ENCODE results near the gene IMMP2L. TPM values are rescaled to one million over a fixed set of nuclear protein-coding genes. Genes with fewer than 3 reads are reported as not detected.

The IMMP2L gene
- total and polyA plus RNA-seq, 4 donors, result 24.3 to 32.9 (median 26.8) TPM

DNA sequence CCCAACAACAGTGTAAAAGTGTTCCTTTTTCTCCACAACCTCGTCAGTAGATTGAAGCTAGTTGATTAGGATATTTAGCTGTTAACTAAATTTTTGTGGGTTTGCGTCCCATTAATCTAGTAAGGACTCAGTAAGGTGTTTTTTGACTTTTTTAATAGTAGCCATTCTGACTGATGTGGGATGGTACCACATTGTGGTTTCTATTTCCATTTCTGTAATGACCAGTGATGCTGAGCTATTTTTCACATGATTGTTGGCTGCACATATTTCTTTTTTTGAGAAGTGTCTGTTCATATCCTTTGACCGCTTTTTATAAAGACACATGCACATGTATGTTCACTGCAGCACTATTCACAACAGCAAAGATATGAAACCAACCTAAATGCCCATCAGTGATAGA is 476.9 kb downstream of the IMMP2L start:
- H3K27ac ChIP-seq (ENCODE audit: low read depth in 1 of 2, low read length in 2 of 2), result no peak overlapping the region
- no peaks in the 10 kb centered on the region for H3K27me3 ChIP-seq (ENCODE audit: control insufficient read depth in 1 of 2, insufficient read depth in 2 of 2, low read length in 1 of 2)
- intact Hi-C loops (cut with DNase I), result loop anchor here in 1 of 2 donors (5.0 kb wide), 2 partner anchors 402 to 647 kb away; no protein-coding TSS in a partner anchor
- DNase-seq, result no peak
- no peak overlapping the region for H3K4me3 ChIP-seq (ENCODE audit: low read length in 2 of 2)
- no peaks in the 10 kb centered on the region for H3K36me3 ChIP-seq (ENCODE audit: control insufficient read depth in 1 of 2, insufficient read depth in 2 of 2, low read length in 1 of 2)
- H3K4me1 ChIP-seq (ENCODE audit: control insufficient read depth in 1 of 2, insufficient read depth in 2 of 2, low read length in 2 of 2), result peaks cover 2% of the 10 kb centered on the region in 2 donors
- no peak for ATAC-seq (ENCODE audit: low FRiP score)
- 97% methylated on average over 3 of the region's 3 CpGs for WGBS, 2 donors
- no peaks in the 10 kb centered on the region for H3K9me3 ChIP-seq (ENCODE audit: control insufficient read depth, low read length)

DNA sequence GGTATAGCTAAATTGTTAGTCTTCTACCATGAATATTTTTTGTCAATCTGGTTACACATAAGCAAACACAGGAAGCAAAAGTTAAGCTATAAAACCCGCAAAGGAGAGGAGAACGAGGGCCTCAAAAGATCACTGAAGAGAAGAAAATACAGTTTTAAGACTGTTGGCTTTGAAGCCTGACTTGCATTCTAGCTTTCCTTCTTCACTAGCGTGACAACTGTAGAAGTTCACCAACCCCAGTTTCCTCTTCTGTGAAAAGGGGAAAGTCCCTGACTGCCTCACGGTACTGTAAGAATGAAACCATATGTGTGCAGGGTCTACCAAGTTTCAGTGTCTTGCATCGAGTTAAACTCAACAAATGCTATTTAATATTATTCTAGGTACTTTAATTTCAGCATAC is 478.9 kb downstream of the IMMP2L start:
- H3K4me1 ChIP-seq (ENCODE audit: control insufficient read depth in 1 of 2, insufficient read depth in 2 of 2, low read length in 2 of 2), result peaks cover 2% of the 10 kb centered on the region in 2 donors
- no peak overlapping the region for H3K4me3 ChIP-seq (ENCODE audit: low read length in 2 of 2)
- 81 to 83% methylated on average over 5 of the region's 5 CpGs for WGBS, 2 donors
- no peaks in the 10 kb centered on the region for H3K9me3 ChIP-seq (ENCODE audit: control insufficient read depth, low read length)
- no peaks in the 10 kb centered on the region for H3K36me3 ChIP-seq (ENCODE audit: control insufficient read depth in 1 of 2, insufficient read depth in 2 of 2, low read length in 1 of 2)
- no peak for DNase-seq
- ATAC-seq (ENCODE audit: low FRiP score), result no peak
- intact Hi-C loops (cut with DNase I), result no loop called here
- H3K27ac ChIP-seq (ENCODE audit: low read depth in 1 of 2, low read length in 2 of 2), result no peak overlapping the region
- H3K27me3 ChIP-seq (ENCODE audit: control insufficient read depth in 1 of 2, insufficient read depth in 2 of 2, low read length in 1 of 2), result no peaks in the 10 kb centered on the region

DNA sequence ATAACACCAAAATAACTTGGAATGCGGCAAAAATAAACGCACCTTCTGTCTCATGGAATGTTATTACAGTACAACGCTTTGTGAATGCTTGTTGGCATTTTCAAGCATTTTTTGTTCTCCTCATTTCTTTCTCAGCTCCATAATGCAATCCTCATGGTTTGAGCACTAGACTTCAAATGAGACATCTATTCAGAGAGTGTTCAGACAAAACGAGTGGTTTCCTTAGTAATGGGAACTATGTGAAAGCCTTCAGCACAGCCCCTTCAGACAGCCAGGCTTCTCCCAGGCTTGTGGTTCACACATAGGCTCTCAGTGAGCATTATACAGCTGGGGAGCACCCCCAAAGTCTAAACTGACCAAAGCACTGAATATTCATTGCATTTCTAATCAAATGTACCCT is 479.9 kb downstream of the IMMP2L start:
- 3 to 4% methylated on average over 4 of the region's 4 CpGs for WGBS, 2 donors
- DNase-seq, result no peak
- intact Hi-C loops (cut with DNase I), result no loop called here
- Histone ChIP-seq H3K4me3 (ENCODE audit: low read length in 2 of 2) (peak overlapping the region in 1 of 2 donors; percentile 41), H3K27me3 (ENCODE audit: control insufficient read depth in 1 of 2, insufficient read depth in 2 of 2, low read length in 1 of 2) (no peaks in the 10 kb centered on the region), H3K9me3 (ENCODE audit: control insufficient read depth, low read length) (no peaks in the 10 kb centered on the region), H3K27ac (ENCODE audit: low read depth in 1 of 2, low read length in 2 of 2) (no peak overlapping the region), H3K4me1 (ENCODE audit: control insufficient read depth in 1 of 2, insufficient read depth in 2 of 2, low read length in 2 of 2) (peaks cover 2% of the 10 kb centered on the region in 2 donors), H3K36me3 (ENCODE audit: control insufficient read depth in 1 of 2, insufficient read depth in 2 of 2, low read length in 1 of 2) (no peaks in the 10 kb centered on the region)
- ATAC-seq (ENCODE audit: low FRiP score), result no peak

DNA sequence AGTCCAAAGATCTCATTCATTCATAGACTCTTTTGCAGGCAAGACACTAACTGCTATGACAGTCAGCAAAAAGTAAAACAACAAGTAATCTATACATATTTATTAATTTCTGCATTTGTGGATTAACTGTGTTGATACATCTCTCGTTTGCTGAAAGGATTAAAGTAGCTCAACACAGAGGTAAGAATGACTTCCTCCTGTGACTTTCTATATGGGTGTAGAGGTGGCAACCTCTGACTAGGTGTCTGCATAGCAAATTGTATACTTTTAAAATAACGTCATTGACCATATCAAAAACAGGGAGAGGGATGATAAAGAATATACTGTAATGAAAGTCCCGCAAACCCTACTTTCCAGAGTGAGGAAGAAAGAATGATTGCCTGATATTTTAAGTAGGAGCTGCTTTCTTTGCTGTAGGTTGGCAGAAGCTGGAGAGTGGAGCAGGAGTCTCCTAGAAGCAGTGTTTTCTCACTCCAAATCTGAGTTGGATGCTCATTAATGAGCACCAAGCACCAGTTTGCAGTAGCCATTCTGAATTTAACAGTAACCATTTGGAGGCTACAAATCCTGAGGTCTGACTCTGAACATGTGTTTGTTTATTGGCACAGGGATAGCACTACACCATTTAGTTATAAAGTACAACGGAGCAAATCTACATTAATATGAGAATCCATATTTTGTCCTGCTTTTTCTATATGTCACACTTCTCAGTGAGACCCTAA is 480.6 kb downstream of the IMMP2L start:
- 63 to 67% methylated on average over 4 of the region's 4 CpGs for WGBS, 2 donors
- intact Hi-C loops (cut with DNase I), result no loop called here
- Histone ChIP-seq H3K9me3 (ENCODE audit: control insufficient read depth, low read length) (no peaks in the 10 kb centered on the region), H3K27me3 (ENCODE audit: control insufficient read depth in 1 of 2, insufficient read depth in 2 of 2, low read length in 1 of 2) (no peaks in the 10 kb centered on the region), H3K27ac (ENCODE audit: low read depth in 1 of 2, low read length in 2 of 2) (no peak overlapping the region), H3K4me3 (ENCODE audit: low read length in 2 of 2) (peak overlapping the region in 1 of 2 donors; percentile 41), H3K4me1 (ENCODE audit: control insufficient read depth in 1 of 2, insufficient read depth in 2 of 2, low read length in 2 of 2) (peaks cover 2% of the 10 kb centered on the region in 2 donors), H3K36me3 (ENCODE audit: control insufficient read depth in 1 of 2, insufficient read depth in 2 of 2, low read length in 1 of 2) (no peaks in the 10 kb centered on the region)
- no peak for DNase-seq
- no peak for ATAC-seq (ENCODE audit: low FRiP score)

DNA sequence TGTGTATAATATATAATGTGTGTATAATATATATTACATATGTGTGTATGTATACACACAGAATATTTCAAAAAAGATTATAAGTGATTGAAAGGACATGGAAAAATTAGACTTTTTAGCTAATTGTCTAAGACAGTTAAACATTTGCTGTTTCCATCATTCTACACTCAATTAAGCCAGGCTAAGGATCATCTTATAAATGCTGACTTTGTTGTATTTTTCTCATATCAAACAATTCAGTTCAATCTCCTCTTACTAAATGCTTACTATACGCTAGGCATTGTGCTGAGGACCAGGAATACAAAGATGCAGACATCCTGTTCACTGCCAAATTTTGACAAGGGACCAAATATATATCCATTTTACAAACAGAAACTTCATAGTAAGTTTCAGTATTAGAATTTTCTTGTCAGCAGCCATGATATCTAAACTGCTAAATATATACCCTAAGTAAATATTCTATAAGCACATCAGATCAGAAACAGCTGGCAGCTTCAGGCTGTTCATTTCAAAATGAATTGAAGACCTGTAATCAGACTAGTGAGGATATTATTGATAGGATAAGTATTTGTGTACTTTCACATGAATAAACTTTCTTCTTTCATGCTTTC is 481.7 kb downstream of the IMMP2L start:
- whole genome bisulfite sequencing, 2 donors, result 98 to 100% methylated on average over 1 of the region's 1 CpG
- ATAC-seq (ENCODE audit: low FRiP score) (no peak), DNase-seq (no peak)
- H3K4me3 ChIP-seq (ENCODE audit: low read length in 2 of 2), result no peak overlapping the region
- intact Hi-C loops (cut with DNase I), result no loop called here
- no peaks in the 10 kb centered on the region for H3K36me3 ChIP-seq (ENCODE audit: control insufficient read depth in 1 of 2, insufficient read depth in 2 of 2, low read length in 1 of 2)
- no peaks in the 10 kb centered on the region for H3K9me3 ChIP-seq (ENCODE audit: control insufficient read depth, low read length)
- peaks cover 2% of the 10 kb centered on the region in 2 donors for H3K4me1 ChIP-seq (ENCODE audit: control insufficient read depth in 1 of 2, insufficient read depth in 2 of 2, low read length in 2 of 2)
- no peak overlapping the region for H3K27ac ChIP-seq (ENCODE audit: low read depth in 1 of 2, low read length in 2 of 2)
- no peaks in the 10 kb centered on the region for H3K27me3 ChIP-seq (ENCODE audit: control insufficient read depth in 1 of 2, insufficient read depth in 2 of 2, low read length in 1 of 2)

DNA sequence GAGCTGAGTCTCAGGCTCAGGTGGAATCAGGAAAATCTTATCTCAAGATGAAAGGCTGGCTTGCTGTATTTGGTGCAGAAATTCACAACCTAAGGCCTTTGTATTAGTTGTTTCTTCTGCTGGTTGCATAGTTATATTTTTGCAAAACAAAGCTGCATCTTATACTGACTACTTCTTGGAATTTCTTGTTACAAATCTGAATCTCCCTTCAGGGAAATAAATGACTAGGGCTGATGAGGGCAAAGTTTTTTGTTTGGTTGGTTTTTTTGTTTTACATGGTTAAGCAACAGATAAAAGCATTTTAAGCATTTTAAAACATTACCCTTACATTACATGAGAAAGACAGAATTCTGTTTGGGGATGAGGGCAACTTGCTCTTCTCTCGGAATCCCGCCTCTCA is 485.3 kb downstream of the IMMP2L start:
- ATAC-seq (ENCODE audit: low FRiP score), result no peak
- DNase-seq, result no peak
- no peaks in the 10 kb centered on the region for H3K9me3 ChIP-seq (ENCODE audit: control insufficient read depth, low read length)
- peaks cover 0 to 2% of the 10 kb centered on the region in 2 donors for H3K4me1 ChIP-seq (ENCODE audit: control insufficient read depth in 1 of 2, insufficient read depth in 2 of 2, low read length in 2 of 2)
- WGBS, 2 donors, result 96 to 99% methylated on average over 2 of the region's 2 CpGs
- H3K36me3 ChIP-seq (ENCODE audit: control insufficient read depth in 1 of 2, insufficient read depth in 2 of 2, low read length in 1 of 2), result no peaks in the 10 kb centered on the region
- H3K27ac ChIP-seq (ENCODE audit: low read depth in 1 of 2, low read length in 2 of 2), result no peak overlapping the region
- intact Hi-C loops (cut with DNase I), result no loop called here
- H3K27me3 ChIP-seq (ENCODE audit: control insufficient read depth in 1 of 2, insufficient read depth in 2 of 2, low read length in 1 of 2), result no peaks in the 10 kb centered on the region
- H3K4me3 ChIP-seq (ENCODE audit: low read length in 2 of 2), result no peak overlapping the region

DNA sequence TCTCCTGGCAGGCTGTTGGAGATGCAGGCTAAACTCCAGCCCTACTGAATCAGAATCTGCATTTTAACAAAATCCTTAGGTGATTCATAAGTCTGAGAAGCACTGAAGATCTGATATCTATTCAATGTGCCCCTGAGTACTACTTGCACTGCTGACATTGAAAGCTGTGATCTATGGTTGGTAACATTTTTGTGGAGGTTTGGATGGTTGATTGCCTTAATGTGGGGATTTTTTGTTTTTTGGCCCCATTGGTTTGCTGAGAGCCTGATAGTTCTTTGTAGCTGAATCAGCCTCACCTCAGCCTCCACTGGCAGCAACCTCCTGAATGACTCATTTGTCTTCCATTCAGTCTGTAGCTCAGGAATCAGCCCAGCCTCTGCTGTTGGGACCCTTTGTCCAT is 486.1 kb downstream of the IMMP2L start:
- Histone ChIP-seq H3K4me3 (ENCODE audit: low read length in 2 of 2) (no peak overlapping the region), H3K27ac (ENCODE audit: low read depth in 1 of 2, low read length in 2 of 2) (no peak overlapping the region), H3K36me3 (ENCODE audit: control insufficient read depth in 1 of 2, insufficient read depth in 2 of 2, low read length in 1 of 2) (no peaks in the 10 kb centered on the region), H3K9me3 (ENCODE audit: control insufficient read depth, low read length) (no peaks in the 10 kb centered on the region), H3K27me3 (ENCODE audit: control insufficient read depth in 1 of 2, insufficient read depth in 2 of 2, low read length in 1 of 2) (no peaks in the 10 kb centered on the region), H3K4me1 (ENCODE audit: control insufficient read depth in 1 of 2, insufficient read depth in 2 of 2, low read length in 2 of 2) (no peaks in the 10 kb centered on the region)
- intact Hi-C loops (cut with DNase I), result no loop called here
- no peak for DNase-seq
- no peak for ATAC-seq (ENCODE audit: low FRiP score)

DNA sequence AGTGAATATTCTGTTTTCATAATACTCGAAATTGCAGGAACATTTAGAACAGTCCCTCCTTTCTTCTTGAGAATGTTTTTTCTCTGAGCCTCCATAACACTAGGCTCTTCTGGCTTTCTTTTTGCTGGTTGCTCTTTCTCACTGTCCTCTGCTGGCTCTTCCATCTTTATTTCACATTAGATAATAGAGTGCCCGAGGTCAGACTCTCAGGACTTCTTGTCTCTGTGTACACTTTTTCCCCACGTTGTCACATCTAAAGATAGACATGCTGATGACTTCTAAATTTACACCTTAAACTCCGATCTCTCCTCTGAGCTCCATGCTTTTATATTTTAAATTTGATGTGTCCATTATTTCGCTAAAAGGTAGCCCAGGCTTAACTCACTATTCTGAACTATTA is 486.8 kb downstream of the IMMP2L start:
- H3K27ac ChIP-seq (ENCODE audit: low read depth in 1 of 2, low read length in 2 of 2), result no peak overlapping the region
- no peaks in the 10 kb centered on the region for H3K9me3 ChIP-seq (ENCODE audit: control insufficient read depth, low read length)
- no peaks in the 10 kb centered on the region for H3K36me3 ChIP-seq (ENCODE audit: control insufficient read depth in 1 of 2, insufficient read depth in 2 of 2, low read length in 1 of 2)
- no peaks in the 10 kb centered on the region for H3K27me3 ChIP-seq (ENCODE audit: control insufficient read depth in 1 of 2, insufficient read depth in 2 of 2, low read length in 1 of 2)
- no peaks in the 10 kb centered on the region for H3K4me1 ChIP-seq (ENCODE audit: control insufficient read depth in 1 of 2, insufficient read depth in 2 of 2, low read length in 2 of 2)
- intact Hi-C loops (cut with DNase I), result no loop called here
- H3K4me3 ChIP-seq (ENCODE audit: low read length in 2 of 2), result no peak overlapping the region
- no peak for ATAC-seq (ENCODE audit: low FRiP score)
- WGBS, 2 donors, result 90 to 92% methylated on average over 5 of the region's 5 CpGs
- no peak for DNase-seq

DNA sequence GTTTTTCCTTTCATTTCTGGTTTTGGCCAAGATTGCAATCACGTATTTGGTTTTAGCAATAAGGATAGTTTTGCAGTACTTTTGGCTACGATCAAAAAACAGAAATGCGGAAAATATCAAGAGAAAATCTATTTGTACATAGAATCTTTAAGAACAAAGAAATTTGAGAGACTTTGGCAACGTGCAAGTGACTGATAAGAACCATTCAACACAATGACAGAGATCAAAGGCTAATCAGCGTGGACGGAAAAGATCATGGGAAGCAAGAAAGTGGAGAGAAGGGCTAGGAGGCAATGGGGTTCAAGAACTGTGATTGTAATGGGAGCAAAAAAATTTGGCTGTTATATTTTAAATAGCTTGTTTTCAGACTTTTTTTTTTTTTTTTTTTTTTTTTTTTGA is 487.5 kb downstream of the IMMP2L start:
- 72 to 75% methylated on average over 6 of the region's 6 CpGs for WGBS, 2 donors
- H3K27me3 ChIP-seq (ENCODE audit: control insufficient read depth in 1 of 2, insufficient read depth in 2 of 2, low read length in 1 of 2), result no peaks in the 10 kb centered on the region
- no peak overlapping the region for H3K27ac ChIP-seq (ENCODE audit: low read depth in 1 of 2, low read length in 2 of 2)
- intact Hi-C loops (cut with DNase I), result no loop called here
- H3K4me1 ChIP-seq (ENCODE audit: control insufficient read depth in 1 of 2, insufficient read depth in 2 of 2, low read length in 2 of 2), result peaks cover 0 to 2% of the 10 kb centered on the region in 2 donors
- H3K4me3 ChIP-seq (ENCODE audit: low read length in 2 of 2), result no peak overlapping the region
- H3K36me3 ChIP-seq (ENCODE audit: control insufficient read depth in 1 of 2, insufficient read depth in 2 of 2, low read length in 1 of 2), result no peaks in the 10 kb centered on the region
- DNase-seq (no peak), ATAC-seq (ENCODE audit: low FRiP score) (no peak)
- no peaks in the 10 kb centered on the region for H3K9me3 ChIP-seq (ENCODE audit: control insufficient read depth, low read length)
